ENCODE data around the gene CHD2.
"Not testable (repeated sequence)": the region's sequence is repeated elsewhere in the genome, so short reads cannot be mapped to it uniquely, and the experiment has no call there.

Gene CHD2

GRCh38 chr15:93052090-93052879, 152.2 kb downstream of the CHD2 start:
- no peak for DNase-seq

GRCh38 chr15:93055211-93055610, 155.1 kb downstream of the CHD2 start:
- no peak for DNase-seq

DNA sequence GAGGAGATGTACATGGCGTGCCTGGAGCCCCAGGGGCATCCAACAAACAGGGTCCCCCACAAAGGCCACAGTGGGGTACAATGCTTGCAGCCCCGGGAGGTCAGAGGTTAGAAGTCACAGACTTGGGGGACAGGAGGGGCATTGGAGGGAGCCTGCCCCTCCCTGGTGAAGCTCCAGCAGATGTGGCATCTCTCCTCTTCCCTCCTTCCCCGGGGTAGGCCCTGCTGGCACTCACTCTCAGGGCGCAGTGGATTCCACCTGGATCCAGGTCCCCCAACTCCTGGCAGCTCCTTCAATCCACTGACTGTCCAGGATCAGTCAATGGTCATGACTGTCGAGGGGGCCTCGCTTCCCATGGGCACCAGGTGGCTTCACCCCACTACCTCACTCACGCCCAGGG, 156.7 kb downstream of the CHD2 start:
- DNase-seq: no peak

DNA sequence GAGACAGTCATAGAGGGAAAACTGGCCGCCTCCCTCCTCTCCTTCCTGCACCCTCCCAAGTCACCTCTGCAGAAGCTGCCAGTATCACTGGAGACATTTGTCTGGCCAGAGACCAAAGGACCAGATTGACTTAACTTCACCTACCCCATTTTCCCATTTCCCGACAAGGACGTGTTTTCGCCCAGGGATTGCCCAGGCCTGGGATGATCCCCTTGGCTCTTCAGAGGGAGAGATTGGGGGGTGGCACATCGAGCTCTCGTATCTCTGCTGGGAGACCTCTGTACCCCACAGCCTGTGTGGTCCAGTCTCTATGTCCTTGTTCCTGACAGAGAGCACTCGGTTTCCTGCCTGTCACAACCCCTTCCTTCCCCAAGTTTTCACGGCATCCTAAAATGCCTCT, 157.5 kb downstream of the CHD2 start:
- no peak for DNase-seq

DNA sequence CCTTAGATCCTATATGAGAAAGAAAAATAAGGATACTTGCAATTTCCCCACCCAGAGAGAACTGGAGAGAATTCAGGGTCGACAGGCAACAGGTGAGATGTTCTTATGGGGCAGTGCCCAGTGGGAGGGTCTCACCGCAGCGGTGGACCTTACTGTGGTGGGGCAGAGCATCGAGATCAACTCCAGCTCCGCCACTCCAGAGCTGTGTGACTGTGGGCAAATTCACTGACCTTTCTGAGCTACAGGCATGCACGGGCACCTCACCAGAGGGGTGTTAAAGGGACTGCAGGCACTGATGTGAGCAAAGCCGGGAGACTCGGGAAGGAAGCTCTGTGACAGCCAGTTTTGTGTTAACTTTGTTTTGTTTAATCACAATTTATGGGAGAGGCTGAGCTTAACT, 158.0 kb downstream of the CHD2 start:
- DNase-seq: no peak

DNA sequence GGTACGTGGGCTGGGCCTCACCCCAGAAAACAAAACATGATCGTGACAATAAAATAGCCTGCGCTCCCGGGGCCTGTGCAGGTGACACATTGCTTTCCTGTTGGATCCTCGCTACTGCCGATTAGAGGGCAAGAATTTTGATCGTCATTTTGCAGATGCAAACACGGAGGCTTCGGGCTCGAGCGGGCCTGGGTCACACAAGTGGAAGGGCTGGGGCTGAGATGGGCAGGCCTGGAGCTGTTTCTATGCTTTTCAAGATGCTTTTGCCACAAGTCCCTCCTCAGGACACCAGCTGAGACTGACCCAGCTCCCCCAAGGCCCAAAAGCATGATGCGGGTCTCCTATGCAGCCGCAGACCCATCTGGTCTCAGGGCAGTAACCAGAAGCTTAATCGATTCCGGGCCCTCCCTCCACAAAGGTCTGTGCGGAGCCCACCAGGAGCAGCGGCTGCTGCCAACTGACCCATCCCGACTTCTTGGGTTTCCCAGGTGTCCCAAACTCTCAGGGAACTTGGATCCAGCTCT, 158.8 kb downstream of the CHD2 start:
- DNase-seq: no peak

GRCh38 chr15:93059442-93059841, 159.3 kb downstream of the CHD2 start:
- DNase-seq: no peak

DNA sequence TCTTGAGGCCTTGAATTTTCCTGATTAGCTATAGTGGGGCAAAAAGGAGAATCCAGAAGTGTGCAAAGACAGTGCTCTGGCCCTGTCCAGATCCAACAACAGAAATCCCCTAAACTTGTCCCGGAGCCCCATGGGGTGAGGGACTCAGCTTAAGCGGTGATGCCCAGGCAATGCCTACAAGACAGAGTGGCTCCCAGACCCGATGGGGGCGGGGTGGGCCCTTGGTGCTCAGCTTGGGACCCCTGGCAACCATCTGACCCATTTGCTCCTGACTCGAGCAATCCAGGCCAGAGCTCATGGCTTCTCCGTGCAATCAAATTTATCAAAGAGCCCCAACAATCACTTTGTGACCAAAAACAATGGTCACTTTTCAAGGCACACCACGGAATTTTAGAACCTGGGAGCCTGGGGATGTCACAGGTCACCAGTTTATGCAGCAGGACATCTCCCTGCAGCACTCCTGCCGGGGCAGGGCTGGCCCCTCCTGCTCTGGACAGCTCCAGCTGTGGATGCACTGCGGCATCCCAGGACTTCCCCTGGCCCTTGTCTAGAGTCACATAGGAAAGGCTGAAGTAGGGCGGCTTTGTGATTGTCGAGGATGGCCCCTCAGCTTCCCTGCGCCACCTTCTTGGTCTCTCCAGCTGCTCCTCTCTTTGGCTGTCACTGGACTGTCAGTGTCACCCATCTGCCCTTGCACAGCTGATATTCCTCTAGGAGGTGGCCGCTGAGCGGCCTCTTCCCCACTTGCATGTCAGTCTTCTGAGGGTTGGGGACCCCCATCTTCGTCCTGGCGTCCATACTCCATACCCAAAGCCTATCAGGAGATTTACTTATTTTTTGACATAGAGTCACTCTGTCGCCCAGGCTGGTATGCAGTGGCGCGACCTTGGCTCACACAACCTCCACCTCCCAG, 160.5 kb downstream of the CHD2 start:
- DNase-seq: no peak

DNA sequence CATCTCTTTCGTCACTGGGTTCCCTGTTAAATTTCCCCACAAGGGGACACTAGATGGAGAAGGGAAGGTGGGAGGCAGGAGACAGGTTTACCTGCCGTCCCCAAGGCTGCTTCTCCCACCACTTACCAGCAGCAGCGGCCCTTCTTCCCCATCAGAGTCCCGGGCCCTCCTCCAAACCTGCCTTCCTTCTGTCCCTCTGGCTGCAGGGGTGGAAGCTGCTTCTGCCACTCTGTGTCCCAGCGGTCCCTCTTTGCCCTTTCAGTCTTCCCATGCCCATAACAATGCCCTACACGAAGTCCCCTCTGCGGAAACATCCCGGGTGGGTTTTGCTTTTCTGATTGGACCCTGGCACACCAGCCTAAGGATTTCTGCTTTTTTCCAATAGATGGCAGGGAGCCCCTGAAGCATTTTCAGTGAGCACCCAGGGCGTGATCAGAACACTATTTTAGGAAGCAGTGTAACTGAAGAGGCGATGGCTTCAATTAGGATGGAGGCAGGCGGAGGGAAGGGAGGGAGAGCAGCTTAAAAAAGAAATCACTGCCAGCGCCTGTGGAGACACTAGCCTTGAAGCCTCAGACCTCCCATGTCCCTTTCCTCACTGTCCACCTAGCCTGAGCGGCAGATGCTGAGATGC, 162.6 kb downstream of the CHD2 start:
- DNase-seq: not testable (repeated sequence)

DNA sequence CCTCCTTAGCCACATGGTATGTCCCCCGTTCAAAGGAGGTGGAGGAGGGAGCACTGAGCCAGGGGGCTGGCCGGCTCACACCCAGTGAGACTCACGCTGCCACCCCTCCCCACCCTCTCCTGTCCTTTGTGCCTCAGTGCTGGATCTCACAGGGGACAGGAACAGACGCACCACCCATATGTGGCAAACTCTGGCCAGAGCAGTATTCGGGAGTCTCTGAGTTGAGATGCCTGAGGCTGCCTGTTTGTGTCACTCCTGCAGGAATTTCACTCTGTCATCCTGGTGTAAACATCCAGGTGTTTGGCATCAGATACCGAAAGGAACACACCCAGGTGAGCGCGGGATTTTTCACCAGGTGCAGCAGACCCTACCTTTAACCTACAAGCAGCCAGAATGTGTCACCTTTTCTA, 163.1 kb downstream of the CHD2 start:
- DNase-seq: no peak

DNA sequence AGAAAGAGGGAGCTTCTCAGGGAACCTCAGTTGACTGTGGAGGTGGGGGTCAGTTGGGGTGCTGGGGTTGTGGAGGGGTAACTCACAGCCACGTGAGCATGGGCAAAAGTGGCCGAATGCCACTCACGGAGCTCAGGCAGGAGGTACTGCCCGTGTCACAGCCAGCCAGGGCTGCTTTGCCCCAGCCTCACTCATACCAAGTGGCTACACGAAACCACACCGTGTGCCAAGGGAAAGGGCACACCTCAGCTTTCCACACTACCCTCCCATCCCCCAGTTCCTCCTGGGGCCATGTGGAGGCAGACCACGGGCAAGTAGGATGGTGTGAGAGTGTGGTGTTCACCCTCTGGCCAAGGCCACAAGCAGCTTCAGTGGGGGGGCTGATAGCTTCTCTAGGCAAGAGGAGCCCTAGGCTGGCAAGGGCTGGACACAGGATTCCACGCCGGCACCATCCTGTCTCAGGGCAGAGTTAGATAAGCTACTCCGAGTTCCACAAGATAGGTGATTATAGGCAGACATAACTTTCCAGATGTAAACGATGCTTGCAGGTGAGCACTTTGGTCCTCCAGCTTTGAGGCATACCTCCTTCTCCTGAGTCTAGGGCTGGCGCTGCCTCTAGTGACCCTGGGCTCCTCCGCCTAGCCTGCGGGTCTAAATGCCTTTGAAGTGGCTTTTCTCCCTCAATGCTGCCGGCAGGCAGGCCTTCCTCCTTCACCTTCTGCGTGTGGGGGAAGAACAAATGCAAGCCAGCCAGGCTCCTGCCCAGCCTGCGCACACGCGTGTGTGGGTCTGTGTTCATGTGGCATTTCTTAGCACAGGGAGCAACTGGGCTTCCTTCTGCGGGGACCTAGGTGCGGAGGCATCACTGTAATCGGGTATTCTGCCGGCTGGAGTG, 163.9 kb downstream of the CHD2 start:
- DNase-seq: no peak

GRCh38 chr15:93065641-93066045, 165.5 kb downstream of the CHD2 start:
- DNase-seq: no peak

- DNase-seq: no peak
Measured at GRCh38 chr15:93066224-93066681, 166.1 kb downstream of the CHD2 start.

DNA sequence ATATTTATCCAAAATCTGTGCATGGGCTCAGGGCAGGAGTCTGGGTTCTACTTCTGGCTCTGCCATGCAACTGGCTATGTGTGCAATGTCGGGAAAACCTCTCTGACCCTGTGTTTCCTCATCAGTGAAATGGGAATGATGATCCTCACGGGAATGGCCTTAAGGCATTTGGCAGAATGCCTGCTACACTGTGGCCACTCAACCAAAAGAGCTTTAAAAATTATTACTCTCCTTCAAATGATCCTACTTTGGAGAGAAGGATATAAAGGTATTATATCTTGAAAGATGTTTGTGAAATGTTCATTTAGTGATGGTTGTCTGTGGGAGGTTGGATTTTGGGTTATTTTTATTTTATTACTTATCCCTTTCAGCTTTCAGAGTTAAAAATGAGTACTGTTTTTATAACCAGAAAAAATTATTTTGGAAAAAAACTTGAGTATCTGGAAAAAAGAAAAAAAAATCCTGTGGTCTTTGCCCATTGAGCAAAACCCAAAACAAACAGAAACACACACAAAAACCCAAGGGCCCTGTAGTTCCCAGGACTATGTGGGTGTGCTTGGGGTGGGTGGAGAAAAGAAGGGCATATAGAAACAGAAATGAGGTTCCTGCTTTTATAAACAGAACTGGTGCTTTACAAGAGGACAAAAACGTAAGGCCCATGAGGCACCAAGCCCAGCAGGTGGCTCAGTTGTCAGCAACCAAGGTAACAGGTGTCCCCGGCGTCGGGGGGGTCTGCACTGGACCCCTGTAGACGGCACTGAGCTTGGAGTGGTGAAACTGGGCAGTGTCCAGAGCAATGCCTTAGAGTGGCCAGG, 166.9 kb downstream of the CHD2 start:
- no peak for DNase-seq

DNA sequence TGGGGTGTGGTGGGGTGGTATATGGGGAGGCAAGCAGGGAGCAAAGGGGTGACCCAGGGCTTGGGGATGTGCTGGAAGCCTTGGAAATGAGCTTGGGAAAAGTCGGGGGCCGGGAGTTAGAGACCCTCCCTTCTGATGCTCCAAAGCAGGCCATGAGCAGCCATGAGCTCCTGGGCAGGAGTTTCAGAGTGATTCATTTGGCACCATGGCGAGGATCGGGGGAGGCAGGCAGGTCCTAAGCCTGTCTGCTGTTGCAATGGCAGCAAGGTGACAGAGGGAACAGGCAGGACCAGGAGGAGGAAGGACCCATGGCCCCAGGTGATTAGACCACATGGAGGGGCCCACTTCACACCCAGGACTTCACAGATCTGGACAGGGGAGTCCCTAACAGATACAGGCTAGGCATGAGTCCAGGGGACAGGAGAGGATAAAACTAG, 167.5 kb downstream of the CHD2 start:
- no peak for DNase-seq

GRCh38 chr15:93068581-93069199, 168.6 kb downstream of the CHD2 start:
- DNase-seq: no peak

- DNase-seq: no peak
Measured at GRCh38 chr15:93070132-93070531, 170.0 kb downstream of the CHD2 start.

- no peak for DNase-seq
Measured at GRCh38 chr15:93070551-93071296, 170.6 kb downstream of the CHD2 start.

DNA sequence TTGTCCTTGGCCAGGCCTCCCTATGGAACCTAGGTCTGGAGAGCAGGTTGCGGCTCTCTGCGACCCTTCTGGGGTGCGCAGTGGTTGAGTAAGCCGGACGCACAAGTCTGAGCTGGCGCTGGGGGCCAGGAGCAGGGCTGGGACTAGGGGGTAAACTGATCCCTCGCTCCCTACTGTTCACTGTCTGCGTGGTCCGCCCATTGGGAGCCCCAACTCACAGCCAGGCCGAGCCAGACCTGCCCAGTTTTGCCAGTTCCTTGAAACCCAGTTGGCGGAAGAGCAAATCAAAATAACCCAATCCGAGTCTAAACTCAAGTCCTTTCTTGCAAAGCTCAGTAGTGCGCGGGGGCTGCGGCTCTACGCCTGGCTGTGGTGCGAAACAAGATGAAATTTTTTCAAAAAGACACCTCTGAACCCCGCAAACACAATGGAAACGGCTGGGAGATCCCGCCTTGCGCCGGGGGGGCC, 171.4 kb downstream of the CHD2 start:
- no peak for DNase-seq

DNA sequence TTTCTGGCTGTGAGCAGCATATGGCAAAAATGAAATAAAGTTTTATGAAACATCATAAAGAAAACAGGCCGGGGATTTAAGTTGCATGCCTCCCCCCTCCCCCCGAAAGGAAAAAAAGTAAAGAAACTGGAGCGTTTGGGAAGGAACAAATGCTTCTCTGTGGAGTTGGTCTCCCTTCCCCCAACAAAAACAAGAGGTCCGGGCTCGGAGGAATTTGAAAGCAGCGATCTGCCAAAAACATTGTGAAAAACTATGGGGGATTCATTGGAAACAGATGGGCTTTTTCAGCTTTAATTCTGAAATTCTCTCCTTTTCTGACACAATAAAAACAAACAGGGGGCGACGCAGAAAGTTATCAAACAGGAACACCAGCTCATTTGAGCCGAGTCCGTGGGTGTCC, 171.9 kb downstream of the CHD2 start:
- no peak for DNase-seq
